ENCODE results near the gene TPPP3.
"Not testable (repeated sequence)": the region's sequence is repeated elsewhere in the genome, so short reads cannot be mapped to it uniquely, and the experiment has no call there.

GRCh38 chr16:67415421-67415820 lies 22.1 kb upstream of the TPPP3 start:
- TF ChIP-seq CTCF (IDR thresholded peaks at IDR 0.05 in 4 of 5, conservative IDR thresholded peaks at IDR 0.05 in 1 of 5); POLR2A (IDR thresholded peaks at IDR 0.05): not testable (repeated sequence)

Measured in gastrocnemius medialis (tissue), 4 donors.